GM12878 (cell line): ENCODE measurements around the gene TPD52L2.

Experiments
- CTCF ChIP-seq, 3 experiments: IDR thresholded peaks in 2 of 3; conservative IDR thresholded peaks in 1 of 3; 2 replicates each; pipeline ENCODE4 v1.5.1; 2011; ENCODE audit warnings: low read depth in 3 of 3, low read length in 3 of 3, mild to moderate bottlenecking in 3 of 3, control low read depth in 2 of 3, moderate library complexity in 2 of 3, inconsistent platforms in 1 of 3, mixed read lengths in 1 of 3; ENCODE audit not compliant: control insufficient read depth in 2 of 3, insufficient read depth in 1 of 3; ENCODE audit errors: extremely low read depth in 1 of 3
- EED ChIP-seq: sonication (generic); IDR thresholded peaks from 2 replicates; pipeline ENCODE4 v1.6.1; 2016; ENCODE audit warnings: antibody characterized with exemption, low read depth
- HCFC1 ChIP-seq: fragments of 150-350 bp; IDR thresholded peaks from 2 replicates; pipeline ENCODE4 v1.6.1; 2014; ENCODE audit warnings: low read length
- POLR2A ChIP-seq: IDR thresholded peaks from 2 replicates; pipeline ENCODE4 v1.6.1; 2011; ENCODE audit warnings: low read depth, mild to moderate bottlenecking, low read length
- PRDM15 ChIP-seq: fragments of 450-650 bp; formaldehyde crosslinking; IDR thresholded peaks from 2 replicates; pipeline ENCODE4 v1.4.0; 2020; ENCODE audit warnings: mild to moderate bottlenecking, moderate library complexity

GRCh38 chr20:63836458-63837344 is 28.4 kb upstream of the TPD52L2 start:
- TF ChIP-seq CTCF (IDR thresholded peaks at IDR 0.05 in 2 of 3, conservative IDR thresholded peaks at IDR 0.05 in 1 of 3; ENCODE audit: control insufficient read depth in 2 of 3, extremely low read depth in 1 of 3, insufficient read depth in 1 of 3, low read depth in 3 of 3, low read length in 3 of 3) (no peak), HCFC1 (no peak), POLR2A (no peak), PRDM15 (CRISPR knock-in tag) (no peak), EED (no peak)
